MM.1S (cell line): ENCODE measurements around the gene GPRASP2.

Experiments used
- DNase-seq: peaks from one replicate; pipeline ENCODE4 v3.0.0-alpha.2; 2015
- H2AFZ ChIP-seq: fragments of 300-600 bp; sonication (generic); 2 replicates; pipeline ENCODE4 v1.6.0; 2016; ENCODE audit warnings: antibody characterized with exemption, low read length
- H3F3A ChIP-seq: fragments of 300-600 bp; sonication (generic); 2 replicates; pipeline ENCODE4 v1.6.1; 2016; ENCODE audit warnings: mild to moderate bottlenecking, antibody characterized with exemption, low read length, moderate library complexity, mixed read lengths; ENCODE audit not compliant: insufficient read depth
- H3K27ac ChIP-seq: fragments of 300-600 bp; sonication (generic); 2 replicates; pipeline ENCODE4 v1.5.1; 2016; ENCODE audit warnings: mild to moderate bottlenecking, low read length
- H3K27me3 ChIP-seq: fragments of 300-600 bp; sonication (generic); replicated peaks from 2 replicates; pipeline ENCODE4 v1.6.0; 2016; ENCODE audit warnings: low read length; ENCODE audit not compliant: insufficient read depth
- H3K36me3 ChIP-seq: fragments of 300-600 bp; sonication (generic); replicated peaks from 2 replicates; pipeline ENCODE4 v1.6.1; 2016; ENCODE audit warnings: mild to moderate bottlenecking, low read length, mixed read lengths; ENCODE audit not compliant: insufficient read depth
- H3K4me1 ChIP-seq: fragments of 300-600 bp; sonication (generic); 2 replicates; pipeline ENCODE4 v1.6.1; 2016; ENCODE audit warnings: low read length, mixed read lengths
- H3K4me2 ChIP-seq: fragments of 300-600 bp; sonication (generic); 2 replicates; pipeline ENCODE4 v1.6.0; 2016; ENCODE audit warnings: low read depth, low read length
- H3K4me3 ChIP-seq: fragments of 300-600 bp; sonication (generic); 2 replicates; pipeline ENCODE4 v1.5.1; 2016; ENCODE audit warnings: low read length, mixed read lengths
- H3K79me2 ChIP-seq: fragments of 300-600 bp; sonication (generic); 2 replicates; pipeline ENCODE4 v1.6.1; 2016; ENCODE audit warnings: mixed run types, low read length, mixed read lengths
- H3K9ac ChIP-seq: fragments of 300-600 bp; sonication (generic); 2 replicates; pipeline ENCODE4 v1.6.1; 2016; ENCODE audit warnings: low read length, mixed read lengths
- H3K9me2 ChIP-seq: fragments of 300-600 bp; sonication (generic); replicated peaks from 2 replicates; pipeline ENCODE4 v1.6.1; 2016; ENCODE audit warnings: mild to moderate bottlenecking, low read length, mixed read lengths; ENCODE audit not compliant: insufficient read depth
- H3K9me3 ChIP-seq: fragments of 300-600 bp; sonication (generic); replicated peaks from 2 replicates; pipeline ENCODE4 v1.6.1; 2016; ENCODE audit warnings: mild to moderate bottlenecking, low read length, mixed read lengths; ENCODE audit not compliant: insufficient read depth
- H4K20me1 ChIP-seq: fragments of 300-600 bp; sonication (generic); 2 replicates; pipeline ENCODE4 v1.6.1; 2016; ENCODE audit warnings: mild to moderate bottlenecking, low read length, moderate library complexity, mixed read lengths; ENCODE audit not compliant: insufficient read depth
- EZH2 ChIP-seq: fragments of 300-600 bp; sonication (generic); optimal IDR thresholded peaks from 2 replicates; pipeline ENCODE3; 2017; ENCODE audit warnings: low read depth, mild to moderate bottlenecking, antibody characterized with exemption, low read length, mixed read lengths
- EZH2phosphoT487 ChIP-seq: fragments of 300-600 bp; sonication (generic); IDR thresholded peaks from 2 replicates; pipeline ENCODE4 v1.6.1; 2018; ENCODE audit warnings: antibody characterized with exemption, low read length
- TF ChIP-seq, protein P1 (sequence below): fragments of 300-600 bp; sonication (generic); IDR thresholded peaks from 2 replicates; pipeline ENCODE4 v1.5.1; 2016; ENCODE audit warnings: antibody characterized with exemption, low read length, mixed read lengths

Gene GPRASP2

DNA sequence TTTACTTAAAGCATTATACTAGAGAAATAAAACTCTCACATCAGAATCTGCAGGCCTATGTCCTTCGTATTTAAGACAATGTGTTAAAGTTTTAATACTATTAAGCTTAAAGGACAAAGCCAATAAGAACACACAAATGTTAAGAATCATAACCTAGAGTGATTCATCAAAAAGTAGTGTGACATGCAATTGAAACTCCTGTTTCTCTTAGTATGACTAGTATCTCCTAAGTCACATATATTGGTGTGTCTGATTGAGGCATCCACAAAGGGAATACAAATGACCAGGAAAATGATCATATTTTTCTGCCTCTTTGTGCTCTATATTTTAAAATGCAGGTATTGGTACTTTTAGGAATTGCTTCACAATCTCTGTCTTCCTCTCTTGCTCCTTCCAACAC lies 32.1 kb downstream of the GPRASP2 start:
- Histone ChIP-seq H2AFZ (no peak overlapping the region), H3K4me1 (no peaks in the 10 kb centered on the region), H3F3A (no peaks in the 10 kb centered on the region), H3K9me2 (no peaks in the 10 kb centered on the region), H3K4me3 (no peak overlapping the region), H3K27ac (no peak overlapping the region), H3K36me3 (no peaks in the 10 kb centered on the region), H3K9me3 (no peaks in the 10 kb centered on the region), H3K27me3 (no peaks in the 10 kb centered on the region), H3K9ac (no peak overlapping the region), H3K79me2 (no peaks in the 10 kb centered on the region), H4K20me1 (no peaks in the 10 kb centered on the region), H3K4me2 (no peak overlapping the region)
- no peak for DNase-seq
- TF ChIP-seq EZH2: no peak
- TF ChIP-seq, protein P1, sequence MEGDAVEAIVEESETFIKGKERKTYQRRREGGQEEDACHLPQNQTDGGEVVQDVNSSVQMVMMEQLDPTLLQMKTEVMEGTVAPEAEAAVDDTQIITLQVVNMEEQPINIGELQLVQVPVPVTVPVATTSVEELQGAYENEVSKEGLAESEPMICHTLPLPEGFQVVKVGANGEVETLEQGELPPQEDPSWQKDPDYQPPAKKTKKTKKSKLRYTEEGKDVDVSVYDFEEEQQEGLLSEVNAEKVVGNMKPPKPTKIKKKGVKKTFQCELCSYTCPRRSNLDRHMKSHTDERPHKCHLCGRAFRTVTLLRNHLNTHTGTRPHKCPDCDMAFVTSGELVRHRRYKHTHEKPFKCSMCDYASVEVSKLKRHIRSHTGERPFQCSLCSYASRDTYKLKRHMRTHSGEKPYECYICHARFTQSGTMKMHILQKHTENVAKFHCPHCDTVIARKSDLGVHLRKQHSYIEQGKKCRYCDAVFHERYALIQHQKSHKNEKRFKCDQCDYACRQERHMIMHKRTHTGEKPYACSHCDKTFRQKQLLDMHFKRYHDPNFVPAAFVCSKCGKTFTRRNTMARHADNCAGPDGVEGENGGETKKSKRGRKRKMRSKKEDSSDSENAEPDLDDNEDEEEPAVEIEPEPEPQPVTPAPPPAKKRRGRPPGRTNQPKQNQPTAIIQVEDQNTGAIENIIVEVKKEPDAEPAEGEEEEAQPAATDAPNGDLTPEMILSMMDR: no peak
- TF ChIP-seq EZH2phosphoT487: no peak

DNA sequence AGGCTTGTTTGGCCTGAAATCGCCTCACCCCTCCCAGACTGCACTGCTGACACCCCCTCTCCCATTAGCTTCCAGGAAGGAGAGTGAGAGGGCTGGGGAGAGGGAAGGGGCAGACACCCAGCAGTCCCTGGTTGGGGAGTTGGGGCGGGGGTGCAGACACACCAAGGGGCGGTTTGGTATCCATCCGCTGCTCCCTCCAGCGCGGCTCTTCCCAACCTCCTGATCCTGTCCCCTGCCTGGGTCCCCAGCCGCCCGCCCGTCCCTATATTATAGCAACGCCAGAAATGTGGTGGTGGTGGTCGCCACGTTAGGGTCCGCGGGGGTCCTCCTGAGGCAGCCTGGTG lies 33.2 kb downstream of the GPRASP2 start:
- H3K9me2 ChIP-seq: no peaks in the 10 kb centered on the region
- no peak overlapping the region for H3K4me2 ChIP-seq
- TF ChIP-seq EZH2phosphoT487 (no peak), EZH2 (no peak)
- TF ChIP-seq, protein P1: no peak
- H3K36me3 ChIP-seq: no peaks in the 10 kb centered on the region
- no peak overlapping the region for H3K27ac ChIP-seq
- no peaks in the 10 kb centered on the region for H3K4me1 ChIP-seq
- H3K4me3 ChIP-seq: no peak overlapping the region
- no peaks in the 10 kb centered on the region for H3K27me3 ChIP-seq
- H2AFZ ChIP-seq: no peak overlapping the region
- no peaks in the 10 kb centered on the region for H3F3A ChIP-seq
- no peak overlapping the region for H3K9ac ChIP-seq
- H4K20me1 ChIP-seq: no peaks in the 10 kb centered on the region
- no peaks in the 10 kb centered on the region for H3K79me2 ChIP-seq
- H3K9me3 ChIP-seq: no peaks in the 10 kb centered on the region
- DNase-seq: no peak

GRCh38 chrX:102745857-102746584 lies 33.8 kb downstream of the GPRASP2 start:
- Histone ChIP-seq H3K9me3 (no peaks in the 10 kb centered on the region), H3F3A (no peaks in the 10 kb centered on the region), H3K4me3 (no peak overlapping the region), H3K27me3 (no peaks in the 10 kb centered on the region), H3K4me2 (no peak overlapping the region), H3K79me2 (no peaks in the 10 kb centered on the region), H3K9ac (no peak overlapping the region), H3K9me2 (no peaks in the 10 kb centered on the region), H4K20me1 (no peaks in the 10 kb centered on the region), H3K27ac (no peak overlapping the region), H2AFZ (no peak overlapping the region), H3K36me3 (no peaks in the 10 kb centered on the region), H3K4me1 (no peaks in the 10 kb centered on the region)
- no peak for DNase-seq
- TF ChIP-seq EZH2: no peak
- TF ChIP-seq EZH2phosphoT487: no peak
- TF ChIP-seq, protein P1: no peak
